ENCODE results near the gene CASP10.
A peak's percentile ranks its signal among the peaks of the same experiment; 100 is the strongest.
"Not testable (repeated sequence)": the region's sequence is repeated elsewhere in the genome, so short reads cannot be mapped to it uniquely, and the experiment has no call there.

The CASP10 gene

GRCh38 chr2:201156036-201156435, 26.9 kb upstream of the CASP10 start:
- no peak for DNase-seq

DNA sequence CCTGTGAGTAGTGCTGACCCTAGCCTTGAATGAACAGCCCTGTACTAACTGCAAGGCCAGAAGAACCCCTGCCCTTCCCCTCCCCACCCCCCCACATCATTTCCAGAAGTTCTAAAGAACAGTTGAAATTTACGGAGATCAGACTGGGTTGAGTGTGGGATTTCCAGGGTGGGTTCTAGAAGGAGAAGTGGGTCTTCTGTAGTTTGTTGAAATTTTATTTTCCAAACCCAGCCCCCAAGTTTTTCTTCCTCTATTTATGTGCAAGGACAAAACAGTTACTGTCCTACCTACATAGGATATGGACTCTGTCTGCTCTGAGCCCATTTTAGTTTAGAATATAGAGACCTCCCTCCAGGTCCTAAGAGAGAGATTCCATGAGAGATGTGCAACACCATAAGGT, 26.3 kb upstream of the CASP10 start:
- no peak for DNase-seq

- no peak for DNase-seq
Observed at GRCh38 chr2:201157694-201158093, 25.2 kb upstream of the CASP10 start.

DNA sequence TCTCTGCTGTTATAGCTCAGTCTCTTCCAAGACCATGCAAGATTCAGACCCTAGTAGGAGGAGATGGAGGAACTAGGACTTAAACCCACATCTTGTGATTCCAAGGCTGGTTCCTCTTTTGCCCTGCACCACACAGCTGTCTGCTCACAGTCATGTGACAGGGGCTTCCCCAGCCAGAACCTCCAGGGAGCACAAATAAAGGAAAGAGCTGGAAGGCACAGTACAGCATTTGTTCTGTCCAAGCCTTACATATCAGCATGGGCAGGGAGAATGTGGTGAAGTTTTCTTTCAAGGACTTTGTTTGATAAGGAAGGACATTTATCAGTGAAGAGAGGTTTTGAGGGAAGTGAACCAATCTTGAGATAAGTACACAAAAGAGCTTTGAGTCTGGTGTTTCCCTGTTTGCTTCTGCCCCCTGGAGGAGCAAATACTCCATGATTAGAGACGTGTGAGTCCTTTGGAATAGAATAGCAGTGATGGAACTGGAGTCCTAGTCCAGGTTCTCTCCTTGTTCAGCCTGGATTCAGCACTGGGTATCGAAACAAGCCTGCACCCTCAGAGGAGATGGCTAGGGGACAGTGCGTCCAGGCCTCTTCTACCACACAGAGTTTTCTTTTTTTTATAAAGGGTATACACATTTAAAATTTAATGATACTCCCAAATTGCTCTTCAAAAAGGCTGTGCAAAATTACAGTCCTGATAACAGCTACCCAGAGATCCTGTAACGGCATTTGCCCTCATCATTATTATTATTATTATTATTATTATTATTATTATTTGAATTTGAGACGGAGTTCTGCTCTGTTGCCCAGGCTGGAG, 24.6 kb upstream of the CASP10 start:
- DNase-seq, result peak; percentile 40 to 62

GRCh38 chr2:201164166-201164565, 18.8 kb upstream of the CASP10 start:
- DNase-seq, result no peak

DNA sequence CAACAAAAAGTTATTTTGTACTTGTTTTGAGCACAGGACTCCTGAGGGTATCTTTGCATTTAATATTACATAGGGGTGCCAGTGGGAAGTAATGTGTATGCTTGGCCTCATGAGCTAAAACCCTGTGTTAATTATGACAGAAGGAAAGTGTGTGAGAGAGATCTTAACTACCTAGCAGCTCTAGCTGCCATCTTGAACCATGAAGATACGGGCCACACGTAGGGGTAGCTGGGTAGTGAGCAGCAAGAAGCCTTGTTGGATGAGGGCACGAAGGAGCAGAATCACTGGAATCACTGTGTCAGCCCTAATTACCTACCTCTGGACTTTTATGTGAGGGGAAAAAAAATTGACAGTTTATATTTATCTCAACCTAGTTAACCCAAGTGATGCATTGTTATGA, 15.4 kb upstream of the CASP10 start:
- DNase-seq, result no peak

DNA sequence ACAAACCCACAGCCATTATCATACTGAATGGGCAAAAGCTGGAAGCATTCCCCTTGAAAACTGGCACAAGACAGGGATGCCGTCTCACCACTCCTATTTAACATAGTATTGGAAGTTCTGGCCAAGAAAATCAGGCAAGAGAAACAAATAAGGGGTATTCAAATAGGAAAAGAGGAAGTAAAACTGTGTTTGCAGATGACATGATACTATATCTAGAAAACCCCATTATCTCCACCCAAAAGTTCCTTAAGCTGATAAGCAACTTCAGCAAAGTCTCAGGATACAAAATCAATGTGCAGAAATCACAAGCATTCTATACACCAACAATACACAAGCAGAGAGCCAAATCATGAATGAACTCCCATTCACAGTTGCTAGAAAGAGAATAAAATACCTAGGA, 14.4 kb upstream of the CASP10 start:
- DNase-seq, result not testable (repeated sequence)

DNA sequence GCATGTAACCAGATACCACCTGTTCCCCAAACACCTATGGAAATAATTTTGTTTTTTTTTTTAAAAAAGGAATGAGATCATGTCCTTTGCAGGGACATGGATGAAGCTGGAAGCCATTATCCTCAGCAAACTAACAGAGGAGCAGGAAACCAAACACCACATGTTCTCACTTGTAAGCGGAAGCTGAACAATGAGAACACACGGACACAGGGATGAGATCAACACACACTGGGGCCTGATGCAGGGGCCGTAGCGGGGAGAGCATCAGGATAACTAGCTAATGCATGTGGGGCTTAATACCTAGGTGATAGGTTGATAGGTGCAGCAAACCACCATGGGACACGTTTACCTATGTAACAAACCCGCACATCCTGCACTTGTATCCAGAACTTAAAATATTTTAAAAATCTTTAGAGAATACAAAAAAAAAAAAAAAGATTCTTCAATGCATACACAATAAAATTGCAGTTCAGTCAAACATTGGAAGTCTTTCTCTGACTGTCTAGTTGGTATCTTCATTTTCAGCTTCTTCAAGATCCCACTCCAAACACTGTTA, 11.6 kb upstream of the CASP10 start:
- DNase-seq, result no peak

GRCh38 chr2:201172279-201172678, 10.7 kb upstream of the CASP10 start:
- DNase-seq, result no peak

DNA sequence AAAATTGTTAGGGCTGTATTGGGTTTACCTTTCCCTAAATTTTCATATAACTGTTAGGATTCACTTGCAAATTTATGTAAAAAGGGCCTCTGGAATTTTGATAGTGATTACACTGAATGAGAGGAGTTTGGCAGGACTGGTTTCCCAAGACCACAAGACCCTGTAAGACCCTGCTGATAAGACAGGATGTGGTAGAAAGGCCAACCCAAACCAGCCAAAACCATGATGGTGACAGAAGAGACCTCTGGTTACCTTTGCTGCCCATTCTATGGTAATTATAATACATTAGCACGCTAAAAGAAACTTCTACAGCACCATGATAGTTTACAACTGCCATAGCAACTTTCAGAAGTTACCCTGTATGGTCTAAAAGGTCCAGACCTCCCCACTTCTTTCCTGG, 8.3 kb upstream of the CASP10 start:
- DNase-seq, result no peak

DNA sequence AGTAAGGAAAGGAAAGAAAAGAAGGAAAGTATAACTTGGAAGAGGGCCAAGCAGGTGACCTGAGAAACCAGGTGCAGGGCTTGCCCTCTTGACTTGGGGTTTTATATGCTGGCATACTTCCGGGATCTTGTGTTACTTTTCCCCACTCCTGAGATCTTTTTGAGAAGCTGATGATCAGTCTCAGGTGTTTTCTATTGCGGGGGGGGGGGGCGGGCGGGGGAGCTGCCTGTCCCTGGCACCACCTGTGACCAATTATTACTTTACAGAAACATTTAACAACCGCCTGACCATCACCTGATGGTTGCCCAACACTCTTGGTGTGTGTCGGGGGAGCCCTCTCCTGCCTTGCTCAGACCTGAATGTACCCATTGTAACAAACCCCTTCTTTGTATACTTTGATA, 6.9 kb upstream of the CASP10 start:
- no peak for DNase-seq

- DNase-seq, result no peak
Observed at GRCh38 chr2:201180010-201180409, 2.9 kb upstream of the CASP10 start.

- no peak for DNase-seq
Observed at GRCh38 chr2:201183365-201183727, 405 bp downstream of the CASP10 start.

- DNase-seq, result peak in 1 of 2 donors; percentile 11
Observed at GRCh38 chr2:201183835-201184234, 894 bp downstream of the CASP10 start.

DNA sequence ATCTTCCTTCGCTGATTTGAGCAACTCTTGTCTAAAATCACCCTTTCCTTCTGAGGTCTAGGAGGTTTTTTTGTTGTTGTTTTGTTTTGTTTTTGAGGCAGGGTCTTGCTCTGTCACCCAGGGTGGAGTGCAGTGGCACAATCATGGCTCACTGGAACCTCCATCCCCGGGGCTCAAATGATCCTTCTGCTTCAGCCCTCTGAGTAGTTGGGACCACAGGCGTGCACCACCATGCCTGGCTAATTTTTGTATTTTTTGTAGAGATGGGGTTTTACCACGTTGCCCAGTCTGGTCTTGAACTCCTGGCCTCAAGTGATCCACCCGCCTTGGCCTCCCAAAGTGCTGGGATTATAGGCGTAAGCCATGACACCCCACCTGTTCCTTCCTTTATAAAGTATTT, 1.3 kb downstream of the CASP10 start:
- DNase-seq, result peak in 1 of 2 donors; percentile 9

DNA sequence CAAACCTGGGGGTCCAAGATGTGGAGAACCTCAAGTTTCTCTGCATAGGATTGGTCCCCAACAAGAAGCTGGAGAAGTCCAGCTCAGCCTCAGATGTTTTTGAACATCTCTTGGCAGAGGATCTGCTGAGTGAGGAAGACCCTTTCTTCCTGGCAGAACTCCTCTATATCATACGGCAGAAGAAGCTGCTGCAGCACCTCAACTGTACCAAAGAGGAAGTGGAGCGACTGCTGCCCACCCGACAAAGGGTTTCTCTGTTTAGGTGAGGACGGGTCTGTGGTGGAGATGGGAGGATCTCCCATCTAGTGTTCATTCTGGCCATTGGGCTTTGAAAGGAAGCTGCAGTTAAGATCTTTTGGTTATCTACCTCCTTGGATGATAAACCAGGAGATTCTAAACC, 2.9 kb downstream of the CASP10 start:
- no peak for DNase-seq

- no peak for DNase-seq
Observed at GRCh38 chr2:201186982-201187381, 4.0 kb downstream of the CASP10 start.

- no peak for DNase-seq
Observed at GRCh38 chr2:201188449-201188848, 5.5 kb downstream of the CASP10 start.

DNA sequence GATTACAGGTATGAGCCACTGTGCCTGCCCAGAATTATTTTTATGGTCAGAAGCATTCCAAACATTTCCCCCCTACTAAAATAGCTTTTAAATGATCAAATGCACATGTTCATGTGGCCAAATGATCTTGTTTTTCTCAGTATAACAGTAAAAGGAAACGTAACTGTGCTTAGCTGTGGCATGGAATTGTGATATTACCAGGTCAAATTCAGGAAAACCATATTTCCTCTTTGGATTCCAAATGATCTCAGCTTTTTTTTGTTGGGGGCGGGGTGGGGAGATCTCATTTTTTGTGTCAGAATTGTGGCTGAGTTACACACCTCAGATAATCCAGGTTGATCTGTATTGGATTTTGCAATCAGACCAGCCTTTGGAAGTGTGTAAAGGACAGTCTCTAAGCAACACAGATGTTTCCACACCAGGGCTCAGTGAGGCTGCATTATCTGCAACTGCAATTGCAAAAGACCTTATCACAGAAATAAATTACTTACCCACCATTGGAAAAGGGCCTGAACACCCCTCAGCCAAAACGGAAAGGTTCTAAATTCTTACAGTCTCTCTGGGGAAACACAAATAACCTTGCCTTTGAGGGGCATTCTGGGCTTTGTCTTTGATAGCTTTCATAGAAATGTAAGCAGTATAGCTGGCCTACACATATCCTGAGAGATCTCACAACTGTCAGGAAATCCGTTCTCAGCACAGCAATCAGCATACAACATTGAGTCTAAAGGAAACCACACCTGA, 8.4 kb downstream of the CASP10 start:
- DNase-seq, result no peak

GRCh38 chr2:201194097-201194496, 11.2 kb downstream of the CASP10 start:
- DNase-seq, result no peak

DNA sequence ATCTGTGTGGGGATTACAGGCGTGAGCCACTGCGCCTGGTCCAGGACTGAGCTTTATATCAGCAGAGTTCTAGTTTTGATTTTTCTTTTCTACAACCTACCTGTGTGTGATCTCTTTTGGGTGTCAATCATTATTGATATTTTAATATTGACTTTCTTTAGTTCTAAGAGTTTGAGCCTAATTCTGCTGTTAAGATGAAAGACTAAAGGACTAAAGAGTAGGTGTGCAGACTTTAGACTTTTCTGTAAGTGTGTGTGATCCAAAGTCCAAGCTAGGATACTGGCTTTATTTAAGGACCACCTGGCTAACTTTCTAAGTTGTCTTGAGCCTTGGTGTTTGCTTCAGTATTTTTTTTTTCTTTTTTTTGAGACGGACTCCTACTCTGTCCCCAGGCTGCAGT, 12.4 kb downstream of the CASP10 start:
- DNase-seq, result no peak

DNA sequence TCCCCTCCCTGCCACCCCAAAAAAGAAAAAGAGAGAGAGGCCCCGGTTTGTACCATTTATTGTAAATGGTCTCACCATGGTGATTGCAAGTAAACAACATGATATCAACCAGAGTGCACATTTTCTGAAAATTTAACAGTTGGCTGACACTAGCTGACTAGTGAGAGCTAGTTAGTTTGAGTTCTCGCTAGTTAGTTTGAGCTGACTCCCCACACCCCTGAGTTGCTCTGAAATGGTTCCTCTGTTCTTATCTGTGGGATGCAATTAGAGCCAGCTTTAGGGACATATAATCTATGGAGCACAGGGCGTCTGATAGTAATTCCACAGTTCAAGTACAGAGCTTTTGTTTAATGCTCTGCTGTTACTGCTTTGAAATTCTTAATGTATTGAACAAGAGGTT, 13.1 kb downstream of the CASP10 start:
- no peak for DNase-seq

DNA sequence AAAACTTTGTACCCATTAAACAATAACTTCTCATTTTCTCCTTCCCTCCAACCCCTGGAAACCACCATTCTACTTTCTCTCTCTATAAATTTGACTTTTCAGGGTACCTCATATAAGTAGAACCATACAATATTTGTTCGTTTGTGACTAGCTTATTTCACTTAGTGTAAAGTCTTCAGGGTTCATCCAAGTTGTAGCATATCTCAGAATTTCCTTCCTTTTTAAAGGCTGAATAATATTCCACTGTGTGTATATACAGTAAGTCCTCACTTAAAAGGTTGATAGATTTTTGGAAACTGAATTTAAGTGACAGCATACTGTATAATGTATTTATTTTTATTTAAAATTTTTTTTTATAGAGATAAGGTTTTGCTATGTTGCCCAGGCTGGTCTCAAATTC, 13.9 kb downstream of the CASP10 start:
- DNase-seq, result no peak

GRCh38 chr2:201197781-201198180, 14.8 kb downstream of the CASP10 start:
- DNase-seq, result no peak

Data from activated CD4-positive, alpha-beta T cell treated with anti-CD3 and anti-CD28 coated beads for 4 hours (primary cell).